NCI-H510A (cell line): ENCODE results near the gene OGFOD2.
A peak's percentile ranks its signal among the peaks of the same experiment; 100 is the strongest.

Source experiments
- DNase-seq: peaks from one replicate; lab custom pipeline; 2025; lab: John Stamatoyannopoulos, UW

OGFOD2 gene

DNA sequence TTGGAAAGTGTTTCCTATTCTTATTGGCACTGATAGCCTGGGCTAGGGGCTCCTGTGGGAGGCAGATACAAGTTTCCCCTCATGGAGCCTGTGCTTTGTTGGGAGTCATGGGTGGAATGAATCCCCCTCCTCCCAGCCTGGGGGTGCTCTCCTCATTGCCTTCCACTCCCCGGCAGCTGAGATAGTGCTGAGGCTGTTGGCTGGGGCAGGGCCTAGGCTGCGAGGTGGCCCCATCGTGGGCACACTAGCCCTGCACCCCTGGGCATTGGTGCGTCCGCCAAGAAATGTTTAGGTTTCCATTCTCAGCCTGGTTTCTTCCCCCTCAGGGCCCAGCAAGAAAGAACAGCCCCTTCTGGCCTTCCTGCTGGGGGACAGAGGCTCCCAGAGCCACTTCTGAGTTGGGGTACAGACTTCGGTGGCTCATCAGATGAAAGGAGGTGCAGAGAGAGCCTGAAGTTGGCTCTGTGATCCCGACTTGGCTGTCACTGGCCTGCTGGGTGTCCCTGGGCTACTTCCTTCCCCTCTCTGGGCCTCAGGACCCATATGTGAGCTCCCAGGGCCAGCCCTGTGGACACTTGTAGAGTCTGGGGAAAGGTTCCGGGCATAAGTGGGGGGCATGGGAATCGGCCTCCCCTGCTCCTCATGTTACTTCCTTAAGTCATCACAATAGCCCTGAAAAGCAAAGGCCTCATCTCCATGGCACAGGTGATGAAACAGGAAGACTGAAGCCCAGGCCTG, 2.8 kb downstream of the OGFOD2 start:
- DNase-seq = no peak

- no peak for DNase-seq
Observed at GRCh38 chr12:122978507-122978955, 3.5 kb downstream of the OGFOD2 start.

DNA sequence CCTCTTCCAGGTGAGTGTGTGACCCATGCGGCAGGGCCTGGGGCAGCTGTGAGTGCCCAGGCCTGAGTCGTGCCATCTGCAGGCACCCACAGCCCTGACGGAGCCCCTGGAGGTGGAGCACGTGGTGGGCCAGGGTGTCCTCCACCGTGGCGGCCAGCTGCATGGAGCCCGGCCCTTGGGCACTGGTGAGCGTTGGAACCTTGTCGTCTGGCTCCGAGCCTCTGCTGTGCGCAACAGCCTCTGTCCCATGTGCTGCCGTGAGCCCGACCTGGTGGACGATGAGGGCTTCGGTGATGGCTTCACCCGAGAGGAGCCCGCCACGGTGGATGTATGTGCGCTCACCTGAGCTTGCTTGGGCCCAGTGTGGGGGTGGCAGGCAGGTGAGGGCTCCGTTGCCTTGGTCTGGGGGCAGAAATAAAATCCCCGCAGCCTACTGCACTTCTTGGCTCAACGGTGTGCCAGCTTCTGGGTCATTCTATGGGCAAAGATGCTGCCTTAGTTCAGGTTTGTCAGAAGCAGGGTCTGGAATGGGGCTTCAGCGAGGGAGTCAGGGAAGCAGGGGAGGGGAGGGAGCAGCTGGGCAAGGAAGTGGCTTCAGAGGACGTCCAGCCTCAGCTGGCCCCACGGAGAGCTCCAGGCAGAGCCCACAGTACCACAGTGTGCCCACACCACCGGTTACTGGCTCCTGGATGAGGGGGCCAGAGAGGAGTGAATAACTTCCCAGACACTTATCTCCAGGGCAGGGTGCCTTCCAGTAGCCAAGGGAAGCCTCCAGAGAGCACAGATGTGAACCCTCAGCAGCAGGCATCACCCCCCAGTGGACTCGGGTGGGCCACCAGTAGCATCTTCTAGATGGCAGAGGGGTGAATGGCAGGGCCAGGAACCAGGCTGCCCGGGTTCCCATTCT, 4.2 kb downstream of the OGFOD2 start:
- DNase-seq = no peak

GRCh38 chr12:122979908-122980182, 4.8 kb downstream of the OGFOD2 start:
- no peak for DNase-seq

DNA sequence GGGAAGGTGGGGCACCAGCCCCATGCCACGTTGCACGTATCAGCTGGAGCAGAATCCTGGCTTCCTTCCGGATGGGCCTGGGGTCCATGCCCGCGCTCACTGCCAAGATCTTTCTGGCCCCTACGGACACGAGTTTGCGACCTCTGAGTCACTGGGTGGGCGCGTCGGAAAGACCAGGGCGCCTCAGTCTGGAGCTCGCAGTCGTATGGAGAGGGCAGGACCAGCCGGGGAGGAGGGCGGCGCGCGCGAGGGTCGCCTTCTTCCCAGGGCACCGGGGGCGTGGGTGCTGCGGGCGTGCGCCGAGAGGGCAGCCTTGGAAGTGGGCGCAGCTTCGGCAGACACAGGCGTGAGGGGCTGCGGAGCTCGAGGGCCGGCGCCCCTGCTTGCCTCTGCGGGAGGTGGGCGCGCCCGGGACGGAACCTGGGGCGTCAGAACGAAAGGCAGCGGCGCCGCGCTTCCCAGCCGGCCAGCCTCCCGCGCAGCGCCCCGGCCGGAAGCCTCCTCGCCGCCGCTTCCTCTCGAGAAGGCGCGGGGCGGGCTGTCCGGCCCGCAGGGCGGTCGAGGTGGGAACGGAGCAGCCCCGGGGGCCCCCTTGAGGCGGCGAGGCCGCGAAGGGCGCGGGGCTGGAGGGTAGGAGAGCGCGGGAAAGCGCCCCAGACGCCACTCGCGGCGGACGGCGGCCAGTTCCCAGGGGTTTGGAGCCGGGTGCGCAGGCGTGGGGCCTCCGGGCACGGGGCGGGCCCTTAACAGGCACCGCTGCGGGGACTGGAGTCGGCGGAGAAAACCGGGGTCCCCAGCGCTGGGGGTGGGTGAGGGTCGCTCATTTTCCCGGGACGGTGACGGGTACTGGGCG, 5.4 kb downstream of the OGFOD2 start, which contains the start of gene ARL6IP4:
ARL6IP4 (plus strand) TSS at position 499 of the 853 bp plus-strand sequence. CDS start 459 bp downstream, outside the sequence.
- peak; percentile 39 for DNase-seq

GRCh38 chr12:122981036-122981471, 6.0 kb downstream of the OGFOD2 start:
- no peak for DNase-seq

DNA sequence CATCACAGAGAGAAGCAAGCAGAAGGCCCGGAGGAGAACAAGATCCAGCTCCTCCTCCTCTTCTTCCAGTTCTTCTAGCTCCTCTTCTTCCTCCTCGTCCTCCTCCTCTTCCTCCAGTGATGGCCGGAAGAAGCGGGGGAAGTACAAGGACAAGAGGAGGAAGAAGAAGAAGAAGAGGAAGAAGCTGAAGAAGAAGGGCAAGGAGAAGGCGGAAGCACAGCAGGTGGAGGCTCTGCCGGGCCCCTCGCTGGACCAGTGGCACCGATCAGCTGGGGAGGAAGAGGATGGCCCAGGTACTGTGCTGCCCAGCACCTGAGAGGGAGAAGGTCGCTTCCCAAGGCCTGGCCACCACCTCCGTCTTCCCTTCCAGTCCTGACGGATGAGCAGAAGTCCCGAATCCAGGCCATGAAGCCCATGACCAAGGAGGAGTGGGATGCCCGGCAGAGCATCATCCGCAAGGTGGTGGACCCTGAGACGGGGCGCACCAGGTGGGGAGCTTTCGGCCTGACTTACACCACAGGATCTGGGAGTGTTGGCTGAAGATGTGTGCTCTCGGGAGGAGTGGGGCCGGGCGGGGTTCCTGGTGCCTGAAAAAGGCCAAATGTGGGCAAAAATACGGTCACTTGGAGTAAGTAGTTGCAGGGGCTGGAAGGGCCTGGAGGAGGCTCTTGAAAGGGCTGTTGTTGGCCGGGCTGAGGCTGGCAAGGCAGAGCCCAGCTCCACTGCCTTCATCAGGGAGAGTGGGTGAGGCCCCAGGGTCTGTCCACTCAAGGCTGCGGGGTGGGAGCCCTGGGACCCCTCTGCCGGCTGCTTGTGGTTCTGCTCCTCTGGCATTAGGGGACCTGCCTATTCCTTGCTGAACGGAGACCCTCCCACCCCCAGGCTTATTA, 6.8 kb downstream of the OGFOD2 start:
- no peak for DNase-seq

GRCh38 chr12:122982477-122982815, 7.4 kb downstream of the OGFOD2 start:
- no peak for DNase-seq

- no peak for DNase-seq
Observed at GRCh38 chr12:122982963-122983788, 8.1 kb downstream of the OGFOD2 start.

DNA sequence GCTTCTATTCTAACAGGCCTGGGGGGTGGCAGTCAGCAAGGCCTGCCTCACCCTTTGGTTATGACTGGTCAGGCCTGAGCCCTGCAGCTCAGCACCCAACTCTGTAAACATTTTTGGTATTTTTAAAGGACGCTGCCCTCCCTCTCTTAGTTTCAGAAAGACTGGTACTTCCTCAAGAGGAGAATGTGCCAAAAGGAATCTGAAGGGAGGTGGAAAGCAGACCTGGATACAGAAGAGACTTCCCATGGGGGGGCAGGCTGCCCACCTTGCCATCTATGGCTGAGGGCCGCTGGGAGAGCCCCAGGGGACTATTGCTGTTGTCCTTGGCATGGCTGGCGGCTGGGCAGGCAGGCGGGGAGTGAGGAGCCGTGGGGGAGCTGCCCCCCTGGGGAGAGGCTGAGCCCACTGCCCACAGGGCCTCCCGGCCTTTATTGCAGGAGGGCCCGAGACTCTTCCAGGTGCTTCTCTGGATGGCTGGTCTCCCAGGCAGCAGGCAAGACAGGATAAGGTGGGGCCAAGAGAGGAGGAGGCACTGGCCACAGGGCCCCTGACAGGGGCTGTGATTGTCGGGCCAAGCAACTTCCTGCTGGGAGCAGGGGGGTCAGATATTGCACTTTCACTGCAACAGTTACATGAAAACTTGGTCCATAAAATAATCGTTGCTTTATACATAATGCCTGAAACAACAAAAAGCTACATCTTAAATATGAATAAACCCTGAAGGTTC, 8.9 kb downstream of the OGFOD2 start:
- no peak for DNase-seq

DNA sequence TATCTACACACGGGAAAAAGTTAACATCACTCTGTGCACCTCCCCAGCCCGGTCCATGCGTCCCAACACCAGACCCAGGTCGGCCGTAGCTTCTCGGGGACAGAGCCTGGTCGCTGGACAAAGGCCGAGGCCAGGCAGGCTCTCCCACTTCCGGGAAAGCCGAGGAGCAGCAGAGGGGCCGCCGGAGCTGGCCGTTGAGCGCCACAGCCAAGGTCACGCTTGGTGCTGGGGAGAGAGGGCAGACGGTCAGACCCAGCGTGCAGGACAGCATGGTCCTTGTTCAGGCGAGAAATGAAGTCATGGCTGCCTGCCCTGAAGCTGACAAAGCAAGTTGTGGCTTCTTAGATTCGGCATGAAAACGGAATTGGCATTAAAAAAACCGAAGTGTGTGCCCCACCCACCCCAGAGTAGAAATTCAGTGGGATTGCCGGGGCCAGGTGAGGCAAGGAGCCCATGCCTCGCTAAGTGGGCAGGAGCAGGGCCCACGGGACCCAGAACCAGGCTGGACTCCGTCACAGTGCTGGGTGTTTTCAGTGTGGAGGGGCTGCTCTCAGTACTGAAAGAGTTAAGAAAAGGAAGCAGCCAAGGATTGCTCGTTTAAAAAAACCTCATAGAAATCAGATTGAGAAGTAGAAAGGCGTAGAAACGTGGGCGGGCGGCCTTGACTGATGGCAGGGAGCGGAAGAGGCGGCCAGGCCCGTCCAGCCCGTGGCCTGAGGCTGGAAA, 9.7 kb downstream of the OGFOD2 start:
- DNase-seq = no peak

- DNase-seq = no peak
Observed at GRCh38 chr12:122985338-122986257, 10.6 kb downstream of the OGFOD2 start.

- no peak for DNase-seq
Observed at GRCh38 chr12:122986258-122986871, 11.3 kb downstream of the OGFOD2 start.

- DNase-seq = no peak
Observed at GRCh38 chr12:122987086-122987951, 12.3 kb downstream of the OGFOD2 start.

DNA sequence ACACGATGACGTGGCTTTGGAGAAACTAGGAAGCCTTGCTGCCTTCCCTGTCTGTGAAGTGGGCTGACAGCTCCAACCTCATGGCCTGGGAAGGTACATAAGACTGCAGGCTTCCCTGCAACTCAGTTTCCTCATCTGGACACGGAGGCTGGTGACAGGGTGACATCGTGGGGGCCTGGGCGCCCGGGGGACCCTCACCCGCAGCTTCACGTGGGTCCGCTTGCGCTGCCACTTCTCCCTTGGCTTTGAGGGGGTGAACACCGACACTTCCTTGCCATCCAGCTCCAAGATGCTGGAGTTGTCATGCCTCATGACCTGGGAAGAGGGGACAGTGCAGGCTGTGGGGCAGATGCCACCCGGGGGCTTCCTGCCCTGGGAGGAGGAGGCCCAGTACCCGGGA, 13.0 kb downstream of the OGFOD2 start:
- no peak for DNase-seq

- DNase-seq = no peak
Observed at GRCh38 chr12:122988612-122989212, 13.7 kb downstream of the OGFOD2 start.
